GM12878 (cell line): ENCODE results near the gene FGGY. TPM values are rescaled to one million over a fixed set of nuclear protein-coding genes. Genes with fewer than 3 reads are reported as not detected.

Experiments used
- DPF2 ChIP-seq: fragments of 450-650 bp; IDR thresholded peaks from 2 replicates; pipeline ENCODE4 v1.6.1; 2017; ENCODE audit warnings: mild to moderate bottlenecking
- E2F4 ChIP-seq: IDR thresholded peaks from 2 replicates; pipeline ENCODE4 v1.6.1; 2012; ENCODE audit warnings: low read depth, low read length, improper control_type of control experiment
- E2F8 ChIP-seq: fragments of 450-650 bp; IDR thresholded peaks from 2 replicates; pipeline ENCODE4 v1.6.1; 2018; ENCODE audit warnings: mild to moderate bottlenecking, low read depth, moderate library complexity; ENCODE audit not compliant: partially characterized antibody
- HSF1 ChIP-seq: fragments of 150-350 bp; IDR thresholded peaks from 2 replicates; pipeline ENCODE4 v1.6.1; 2014; ENCODE audit warnings: mild to moderate bottlenecking, low read depth, low read length
- NFIC ChIP-seq: IDR thresholded peaks from 2 replicates; pipeline ENCODE4 v1.6.1; 2012; ENCODE audit warnings: low read depth, mild to moderate bottlenecking, inconsistent platforms, low read length, moderate library complexity
- NFYA ChIP-seq: IDR thresholded peaks from 2 replicates; pipeline ENCODE4 v1.6.1; 2011; ENCODE audit warnings: low read depth, mild to moderate bottlenecking, low read length, improper control_type of control experiment, borderline replicate concordance
- NR2C1 ChIP-seq: fragments of 450-650 bp; IDR thresholded peaks from 2 replicates; pipeline ENCODE4 v1.6.1; 2017; ENCODE audit warnings: antibody characterized with exemption, mild to moderate bottlenecking, moderate library complexity
- NR2F1 ChIP-seq: fragments of 450-650 bp; conservative IDR thresholded peaks from 2 replicates; pipeline ENCODE4 v1.6.1; 2017; ENCODE audit warnings: mild to moderate bottlenecking
- PAX8 ChIP-seq: fragments of 450-650 bp; IDR thresholded peaks from 2 replicates; pipeline ENCODE4 v1.6.1; 2017; ENCODE audit warnings: mild to moderate bottlenecking, moderate library complexity
- RAD21 ChIP-seq: IDR thresholded peaks from 2 replicates; pipeline ENCODE4 v1.6.1; 2011; ENCODE audit warnings: mild to moderate bottlenecking, low read depth, low read length, moderate library complexity; ENCODE audit not compliant: insufficient read depth
- RB1 ChIP-seq: fragments of 450-650 bp; formaldehyde crosslinking; IDR thresholded peaks from 2 replicates; pipeline ENCODE4 v1.6.1; 2017; ENCODE audit warnings: mild to moderate bottlenecking, borderline replicate concordance
- SMAD5 ChIP-seq: IDR thresholded peaks from 2 replicates; pipeline ENCODE4 v1.6.1; 2016; ENCODE audit warnings: antibody characterized with exemption, low read depth
- SREBF1 ChIP-seq: IDR thresholded peaks from 2 replicates; pipeline ENCODE4 v1.6.1; 2012; ENCODE audit warnings: mild to moderate bottlenecking, low read length
- TCF7 ChIP-seq: IDR thresholded peaks from 2 replicates; pipeline ENCODE4 v1.6.1; 2014; ENCODE audit warnings: antibody characterized with exemption, borderline replicate concordance
- WRNIP1 ChIP-seq: IDR thresholded peaks from 2 replicates; pipeline ENCODE4 v1.6.1; 2011; ENCODE audit warnings: low read depth, low read length, improper control_type of control experiment, borderline replicate concordance
- YY1 ChIP-seq: IDR thresholded peaks from 2 replicates; pipeline ENCODE4 v1.6.1; 2011; ENCODE audit warnings: low read depth, mild to moderate bottlenecking, low read length
- ZBTB33 ChIP-seq: fragments of 450-650 bp; IDR thresholded peaks from 2 replicates; pipeline ENCODE4 v1.6.1; 2017; ENCODE audit warnings: mild to moderate bottlenecking
- ZNF592 ChIP-seq: fragments of 450-650 bp; IDR thresholded peaks from 2 replicates; pipeline ENCODE4 v1.6.1; 2017; ENCODE audit warnings: mild to moderate bottlenecking, moderate library complexity
- polyA plus RNA-seq, 11 experiments: library from polyadenylated mRNA; depleted of rRNA in 4 of 11; unstranded in 6 of 11; stranded (reverse) in 5 of 11; fragments of >200 nt; fragmentation: Nextera tagmentation in 4 of 11; fragmentation: Illumina TruSeq in 1 of 11; extraction: Ambion mirVana in 4 of 11; extraction: Trizol in 1 of 11; gene quantifications; 1 replicate in 1 of 11; 2 replicates in 10 of 11; pipeline versions ENCODE4 v1.2.1 to v1.2.3, GENCODE V29; 2011 to 2016; ENCODE audit warnings: inconsistent platforms in 2 of 11, missing spikeins in 2 of 11, low read depth in 1 of 11
- total RNA-seq, 4 experiments: library from RNA; depleted of rRNA in 3 of 4; stranded (reverse); fragments of >200 nt in 3 of 4; fragmentation: Illumina TruSeq in 1 of 4; extraction: Trizol in 1 of 4; gene quantifications; 2 replicates each; pipeline versions ENCODE4 v1.2.1 to v1.2.3, GENCODE V29; 2013 to 2021

The FGGY gene
- total and polyA plus RNA-seq, 10 of the 15 experiments (the other 5 are each of a cell fraction or from before 2014, with no cell fraction given), result 6.2 to 11.9 (median 7.5) TPM

- TF ChIP-seq E2F8 (no peak), DPF2 (peak; percentile 43), HSF1 (no peak), RB1 (peak; percentile 94), NR2C1 (no peak), NFYA (no peak), NR2F1 (peak; percentile 23; the same call in 1 of the 2 replicates), E2F4 (no peak), YY1 (no peak), NFIC (no peak), WRNIP1 (no peak), SREBF1 (no peak), ZBTB33 (no peak), SMAD5 (peak; percentile 67; the same call in 1 of the 2 replicates), RAD21 (0 out of 2 replicates have a peak, but pooled peaks have one; percentile 10), TCF7 (no peak), PAX8 (no peak), ZNF592 (no peak)
These were observed at the start of gene FGGY (continued) for GRCh38 chr1:59296358-59297256.
